ENCODE data around the gene CARNS1.

CARNS1 gene

DNA sequence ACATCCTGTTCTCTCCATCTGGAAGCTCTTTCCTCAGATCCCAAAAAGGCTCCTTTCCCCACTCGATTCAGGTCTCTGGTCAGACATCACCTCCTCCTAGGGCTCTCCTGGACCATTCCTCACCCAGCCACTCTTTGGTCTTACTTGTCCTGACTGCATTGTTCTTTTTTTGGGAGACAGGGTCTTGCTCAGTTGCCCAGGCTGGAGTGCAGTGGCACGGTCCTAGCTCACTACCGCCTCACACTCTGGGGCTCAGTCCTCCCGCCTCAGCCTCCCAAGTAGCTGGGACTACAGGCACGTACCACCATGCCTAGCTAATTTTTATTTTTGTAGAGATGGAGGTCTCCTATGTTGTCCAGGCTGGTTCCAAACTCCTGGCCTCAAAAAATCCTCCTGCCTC lies 30.0 kb downstream of the CARNS1 start (continued):
- TF ChIP-seq ARNTL (CRISPR knock-in tag; IDR thresholded peaks at IDR 0.05; ENCODE audit: borderline replicate concordance, low read depth) (no peak), CREB5 (CRISPR knock-in tag; IDR thresholded peaks at IDR 0.05; ENCODE audit: low read depth) (no peak)

- TF ChIP-seq, protein P1, sequence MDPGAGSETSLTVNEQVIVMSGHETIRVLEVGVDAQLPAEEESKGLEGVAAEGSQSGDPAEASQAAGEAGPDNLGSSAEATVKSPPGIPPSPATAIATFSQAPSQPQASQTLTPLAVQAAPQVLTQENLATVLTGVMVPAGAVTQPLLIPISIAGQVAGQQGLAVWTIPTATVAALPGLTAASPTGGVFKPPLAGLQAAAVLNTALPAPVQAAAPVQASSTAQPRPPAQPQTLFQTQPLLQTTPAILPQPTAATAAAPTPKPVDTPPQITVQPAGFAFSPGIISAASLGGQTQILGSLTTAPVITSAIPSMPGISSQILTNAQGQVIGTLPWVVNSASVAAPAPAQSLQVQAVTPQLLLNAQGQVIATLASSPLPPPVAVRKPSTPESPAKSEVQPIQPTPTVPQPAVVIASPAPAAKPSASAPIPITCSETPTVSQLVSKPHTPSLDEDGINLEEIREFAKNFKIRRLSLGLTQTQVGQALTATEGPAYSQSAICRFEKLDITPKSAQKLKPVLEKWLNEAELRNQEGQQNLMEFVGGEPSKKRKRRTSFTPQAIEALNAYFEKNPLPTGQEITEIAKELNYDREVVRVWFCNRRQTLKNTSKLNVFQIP (CRISPR knock-in tag; IDR thresholded peaks at IDR 0.05; ENCODE audit: borderline replicate concordance, low read depth): no peak
- TF ChIP-seq ZNF70 (CRISPR knock-in tag; IDR thresholded peaks at IDR 0.05) (no peak), BACH2 (CRISPR knock-in tag; IDR thresholded peaks at IDR 0.05; ENCODE audit: borderline replicate concordance) (no peak), TCF4 (CRISPR knock-in tag; IDR thresholded peaks at IDR 0.05; ENCODE audit: borderline replicate concordance) (no peak), ARNTL (CRISPR knock-in tag; IDR thresholded peaks at IDR 0.05; ENCODE audit: borderline replicate concordance, low read depth) (no peak)
- ATAC-seq: no peak
Measured at GRCh38 chr11:67448220-67448609, 32.7 kb downstream of the CARNS1 start.

DNA sequence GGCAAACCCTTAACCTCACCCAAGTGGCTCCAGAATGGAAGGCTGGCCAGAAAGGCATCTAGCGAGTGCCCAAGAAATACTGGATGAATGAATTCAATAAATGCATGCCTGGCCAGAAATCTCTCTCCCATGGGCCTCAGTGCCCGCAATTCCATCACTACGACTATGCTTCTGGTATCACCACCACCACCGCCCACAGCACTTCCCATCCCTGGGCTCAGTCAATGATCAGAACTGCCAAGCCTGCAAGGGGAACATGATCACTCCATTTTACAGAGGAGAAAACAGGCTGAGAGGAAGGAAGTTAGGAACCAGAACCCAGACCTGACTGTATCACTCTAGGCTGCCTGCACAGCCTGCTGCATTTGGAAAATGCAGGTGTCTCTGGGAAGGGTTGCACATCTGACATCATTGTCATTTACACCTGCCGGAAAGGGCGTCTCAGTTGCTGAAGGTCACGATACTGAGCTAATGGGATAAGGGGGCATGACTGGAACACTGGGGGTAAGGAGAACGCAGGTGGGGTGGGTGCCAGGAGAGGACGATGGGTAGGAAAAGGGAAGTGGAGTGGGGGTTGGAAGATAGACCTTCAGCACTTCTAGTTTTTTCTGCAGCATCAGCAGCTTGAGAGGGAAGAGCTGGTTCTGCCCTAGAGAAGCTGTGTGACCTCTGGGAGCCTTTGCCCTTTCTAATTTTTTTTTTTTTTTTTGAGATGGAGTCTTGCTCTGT lies 33.8 kb downstream of the CARNS1 start:
- TF ChIP-seq ZNF70 (CRISPR knock-in tag; IDR thresholded peaks at IDR 0.05): no peak
- TF ChIP-seq ARNTL (CRISPR knock-in tag; IDR thresholded peaks at IDR 0.05; ENCODE audit: borderline replicate concordance, low read depth): no peak
- TF ChIP-seq TOX (CRISPR knock-in tag; IDR thresholded peaks at IDR 0.05; ENCODE audit: borderline replicate concordance): no peak
- no peak for TF ChIP-seq PPARA (CRISPR knock-in tag; IDR thresholded peaks at IDR 0.05; ENCODE audit: borderline replicate concordance)
- TF ChIP-seq, protein P1 (CRISPR knock-in tag; IDR thresholded peaks at IDR 0.05; ENCODE audit: borderline replicate concordance, low read depth): no peak
- TF ChIP-seq, protein P2, sequence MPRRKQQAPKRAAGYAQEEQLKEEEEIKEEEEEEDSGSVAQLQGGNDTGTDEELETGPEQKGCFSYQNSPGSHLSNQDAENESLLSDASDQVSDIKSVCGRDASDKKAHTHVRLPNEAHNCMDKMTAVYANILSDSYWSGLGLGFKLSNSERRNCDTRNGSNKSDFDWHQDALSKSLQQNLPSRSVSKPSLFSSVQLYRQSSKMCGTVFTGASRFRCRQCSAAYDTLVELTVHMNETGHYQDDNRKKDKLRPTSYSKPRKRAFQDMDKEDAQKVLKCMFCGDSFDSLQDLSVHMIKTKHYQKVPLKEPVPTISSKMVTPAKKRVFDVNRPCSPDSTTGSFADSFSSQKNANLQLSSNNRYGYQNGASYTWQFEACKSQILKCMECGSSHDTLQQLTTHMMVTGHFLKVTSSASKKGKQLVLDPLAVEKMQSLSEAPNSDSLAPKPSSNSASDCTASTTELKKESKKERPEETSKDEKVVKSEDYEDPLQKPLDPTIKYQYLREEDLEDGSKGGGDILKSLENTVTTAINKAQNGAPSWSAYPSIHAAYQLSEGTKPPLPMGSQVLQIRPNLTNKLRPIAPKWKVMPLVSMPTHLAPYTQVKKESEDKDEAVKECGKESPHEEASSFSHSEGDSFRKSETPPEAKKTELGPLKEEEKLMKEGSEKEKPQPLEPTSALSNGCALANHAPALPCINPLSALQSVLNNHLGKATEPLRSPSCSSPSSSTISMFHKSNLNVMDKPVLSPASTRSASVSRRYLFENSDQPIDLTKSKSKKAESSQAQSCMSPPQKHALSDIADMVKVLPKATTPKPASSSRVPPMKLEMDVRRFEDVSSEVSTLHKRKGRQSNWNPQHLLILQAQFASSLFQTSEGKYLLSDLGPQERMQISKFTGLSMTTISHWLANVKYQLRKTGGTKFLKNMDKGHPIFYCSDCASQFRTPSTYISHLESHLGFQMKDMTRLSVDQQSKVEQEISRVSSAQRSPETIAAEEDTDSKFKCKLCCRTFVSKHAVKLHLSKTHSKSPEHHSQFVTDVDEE (CRISPR knock-in tag; IDR thresholded peaks at IDR 0.05): no peak
- no peak for TF ChIP-seq ZNF8 (CRISPR knock-in tag; IDR thresholded peaks at IDR 0.05)
- no peak for TF ChIP-seq CREB5 (CRISPR knock-in tag; IDR thresholded peaks at IDR 0.05; ENCODE audit: low read depth)
- TF ChIP-seq ZFP30 (CRISPR knock-in tag; IDR thresholded peaks at IDR 0.05): no peak
- no peak for TF ChIP-seq RARB (CRISPR knock-in tag; IDR thresholded peaks at IDR 0.05)
- TF ChIP-seq CSDC2 (CRISPR knock-in tag; IDR thresholded peaks at IDR 0.05): no peak
- no peak for TF ChIP-seq ZFP3 (CRISPR knock-in tag; IDR thresholded peaks at IDR 0.05)
- TF ChIP-seq GLIS3 (CRISPR knock-in tag; IDR thresholded peaks at IDR 0.05): no peak
- TF ChIP-seq ESRRG (CRISPR knock-in tag; IDR thresholded peaks at IDR 0.05): no peak
- TF ChIP-seq, protein P3, sequence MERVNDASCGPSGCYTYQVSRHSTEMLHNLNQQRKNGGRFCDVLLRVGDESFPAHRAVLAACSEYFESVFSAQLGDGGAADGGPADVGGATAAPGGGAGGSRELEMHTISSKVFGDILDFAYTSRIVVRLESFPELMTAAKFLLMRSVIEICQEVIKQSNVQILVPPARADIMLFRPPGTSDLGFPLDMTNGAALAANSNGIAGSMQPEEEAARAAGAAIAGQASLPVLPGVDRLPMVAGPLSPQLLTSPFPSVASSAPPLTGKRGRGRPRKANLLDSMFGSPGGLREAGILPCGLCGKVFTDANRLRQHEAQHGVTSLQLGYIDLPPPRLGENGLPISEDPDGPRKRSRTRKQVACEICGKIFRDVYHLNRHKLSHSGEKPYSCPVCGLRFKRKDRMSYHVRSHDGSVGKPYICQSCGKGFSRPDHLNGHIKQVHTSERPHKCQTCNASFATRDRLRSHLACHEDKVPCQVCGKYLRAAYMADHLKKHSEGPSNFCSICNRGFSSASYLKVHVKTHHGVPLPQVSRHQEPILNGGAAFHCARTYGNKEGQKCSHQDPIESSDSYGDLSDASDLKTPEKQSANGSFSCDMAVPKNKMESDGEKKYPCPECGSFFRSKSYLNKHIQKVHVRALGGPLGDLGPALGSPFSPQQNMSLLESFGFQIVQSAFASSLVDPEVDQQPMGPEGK (CRISPR knock-in tag; IDR thresholded peaks at IDR 0.05; ENCODE audit: borderline replicate concordance): no peak
- TF ChIP-seq ZNF565 (CRISPR knock-in tag; conservative IDR thresholded peaks at IDR 0.05; ENCODE audit: low read depth): no peak
- TF ChIP-seq ZC3H10 (CRISPR knock-in tag; IDR thresholded peaks at IDR 0.05): no peak
- TF ChIP-seq OSR1 (CRISPR knock-in tag; IDR thresholded peaks at IDR 0.05): no peak
- no peak for TF ChIP-seq ISL1 (CRISPR knock-in tag; IDR thresholded peaks at IDR 0.05)
- no peak for TF ChIP-seq SNAI2 (CRISPR knock-in tag; IDR thresholded peaks at IDR 0.05)
- ATAC-seq: no peak

All from SK-N-SH treated with all-trans-retinoic acid at 6 μM for 48 hours (cell line).